Middle frontal gyrus (tissue), 1 donor: ENCODE results near the gene SCP2.
"Not testable (repeated sequence)": the region's sequence is repeated elsewhere in the genome, so short reads cannot be mapped to it uniquely, and the experiment has no call there.

Source experiments
- DNase-seq: peaks from one replicate; pipeline ENCODE4 v3.0.0-alpha.2; 2015; ENCODE audit warnings: low spot score; ENCODE audit errors: extremely low spot score

The SCP2 gene

GRCh38 chr1:52916241-52916975, 10.7 kb upstream of the SCP2 start:
- no peak for DNase-seq

- DNase-seq: no peak
These were observed 9.9 kb upstream of the SCP2 start for GRCh38 chr1:52917156-52917555.

- no peak for DNase-seq
These were observed 9.5 kb upstream of the SCP2 start for GRCh38 chr1:52917581-52917980.

- DNase-seq: no peak
These were observed 8.9 kb upstream of the SCP2 start for GRCh38 chr1:52918201-52918600.

- no peak for DNase-seq
These were observed 7.9 kb upstream of the SCP2 start for GRCh38 chr1:52919051-52919722.

DNA sequence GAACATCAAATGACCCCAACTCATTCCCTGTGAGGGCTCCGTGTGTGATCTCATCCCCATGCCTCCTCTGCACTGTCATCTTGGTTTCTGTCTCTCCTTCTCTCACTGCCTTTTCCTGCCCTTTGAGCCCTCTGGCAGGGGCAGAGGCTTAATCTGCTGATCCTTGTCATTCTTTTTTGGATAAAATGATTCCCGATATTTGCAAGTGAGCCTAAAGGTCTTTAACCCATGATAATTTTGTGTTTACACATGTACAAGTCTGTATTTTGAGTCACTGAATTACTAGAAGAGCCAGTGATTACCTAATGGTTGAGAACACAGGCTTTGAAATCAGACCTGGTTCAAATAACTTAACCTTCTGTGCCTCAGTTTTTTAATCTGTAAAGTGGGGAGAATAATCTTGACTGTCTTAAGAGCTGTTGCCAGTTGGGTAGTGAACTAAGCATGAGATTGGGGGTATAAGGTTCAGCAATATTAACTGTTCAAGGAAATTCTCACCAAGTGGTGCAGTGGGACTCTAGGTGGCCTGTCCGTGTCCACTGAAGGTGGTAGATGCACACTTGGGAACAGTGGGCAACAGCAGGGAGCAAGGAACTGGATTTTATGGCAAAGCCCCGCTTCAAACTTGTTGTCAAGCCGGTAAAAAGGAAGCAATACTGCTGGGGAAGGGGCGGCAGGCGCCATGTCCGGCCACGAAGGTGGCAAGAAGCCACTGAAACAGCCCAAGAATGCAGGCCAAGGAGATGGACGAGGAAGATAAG, 7.2 kb upstream of the SCP2 start:
- no peak for DNase-seq

DNA sequence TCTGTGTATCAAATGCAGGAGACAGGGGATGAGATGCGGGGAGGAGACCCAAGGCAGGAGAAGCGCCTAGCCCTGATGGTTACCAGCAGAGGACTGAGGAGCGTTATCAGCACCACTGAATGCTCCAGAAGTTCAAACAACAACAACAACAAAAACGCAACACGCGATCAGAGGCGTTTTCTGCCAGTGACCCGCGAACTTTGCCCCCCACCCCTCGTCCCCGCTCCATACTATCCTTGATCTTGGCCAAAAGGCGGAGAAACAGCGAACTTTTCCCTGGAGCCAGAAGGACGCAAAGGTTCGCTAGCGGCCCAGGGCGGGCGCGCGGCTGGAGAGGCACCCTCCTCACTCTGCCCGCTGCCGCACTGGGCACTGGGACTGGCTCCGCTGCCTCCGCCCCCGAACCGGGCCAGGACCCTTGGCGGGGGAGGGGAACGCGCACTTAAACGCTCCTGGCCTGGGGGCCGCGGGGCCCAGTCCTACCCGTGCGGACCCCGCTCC, 6.2 kb upstream of the SCP2 start:
- no peak for DNase-seq

DNA sequence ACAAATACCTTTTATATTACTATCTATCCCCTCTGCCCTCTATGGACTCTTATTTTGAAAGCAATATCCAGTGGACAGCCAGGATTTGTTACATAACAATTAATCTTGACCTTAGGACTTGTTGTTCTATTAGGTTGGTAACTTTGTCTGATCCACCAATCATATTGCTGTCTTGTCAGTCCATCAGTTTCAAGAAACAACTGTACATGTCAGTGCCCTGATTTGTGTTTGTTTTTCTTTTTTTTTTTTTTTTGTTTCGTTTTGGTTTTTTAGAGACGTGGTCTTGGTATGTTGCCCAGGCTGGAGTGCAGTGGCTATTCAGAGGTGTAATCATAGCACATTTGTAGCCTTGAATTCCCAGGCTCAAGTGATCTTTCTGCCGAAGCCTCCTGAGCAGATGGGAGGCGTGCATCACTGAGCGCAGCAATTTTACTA, 1.5 kb upstream of the SCP2 start:
- DNase-seq: no peak

- DNase-seq: no peak
These were observed 238 bp upstream of the SCP2 start for GRCh38 chr1:52926864-52927211.

GRCh38 chr1:52928015-52928404, 934 bp downstream of the SCP2 start:
- no peak for DNase-seq

GRCh38 chr1:52929019-52929418, 1.9 kb downstream of the SCP2 start:
- DNase-seq: no peak

DNA sequence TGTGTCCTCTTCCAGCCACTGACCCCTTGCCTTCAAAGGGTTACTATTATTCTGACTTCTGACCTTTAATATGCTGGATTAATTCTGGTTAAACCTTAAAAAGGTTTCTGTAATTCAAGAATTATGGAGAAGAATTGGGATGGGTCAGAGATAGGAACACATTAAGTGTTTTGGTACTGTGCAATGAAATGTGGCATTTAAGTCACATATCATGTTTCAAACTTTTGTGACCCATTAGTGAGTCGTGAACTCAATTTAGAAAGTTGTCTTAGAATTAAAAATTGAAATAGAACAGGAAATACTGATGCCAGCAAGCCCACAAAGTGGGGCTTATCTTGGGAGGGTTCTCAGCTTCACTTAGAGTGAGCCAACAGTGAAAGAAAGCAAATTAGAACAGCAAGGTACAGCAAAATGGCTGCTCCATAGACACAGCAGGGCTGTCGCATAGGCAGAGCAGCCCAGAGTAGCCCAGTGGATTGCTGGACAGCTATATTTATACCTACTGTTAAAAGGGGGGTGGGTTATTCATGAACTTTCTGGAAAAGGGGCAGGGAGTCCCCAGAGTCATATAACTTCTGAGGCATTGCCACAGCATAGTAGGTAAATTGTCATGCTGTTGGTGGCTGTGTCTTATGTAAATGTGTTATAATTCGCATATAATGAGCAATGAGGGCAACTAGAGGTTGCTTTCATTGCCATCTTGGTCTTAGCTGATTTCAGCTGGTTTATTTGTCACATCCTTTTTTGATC, 10.5 kb downstream of the SCP2 start:
- DNase-seq: no peak

GRCh38 chr1:52938183-52938451, 11.0 kb downstream of the SCP2 start:
- no peak for DNase-seq

DNA sequence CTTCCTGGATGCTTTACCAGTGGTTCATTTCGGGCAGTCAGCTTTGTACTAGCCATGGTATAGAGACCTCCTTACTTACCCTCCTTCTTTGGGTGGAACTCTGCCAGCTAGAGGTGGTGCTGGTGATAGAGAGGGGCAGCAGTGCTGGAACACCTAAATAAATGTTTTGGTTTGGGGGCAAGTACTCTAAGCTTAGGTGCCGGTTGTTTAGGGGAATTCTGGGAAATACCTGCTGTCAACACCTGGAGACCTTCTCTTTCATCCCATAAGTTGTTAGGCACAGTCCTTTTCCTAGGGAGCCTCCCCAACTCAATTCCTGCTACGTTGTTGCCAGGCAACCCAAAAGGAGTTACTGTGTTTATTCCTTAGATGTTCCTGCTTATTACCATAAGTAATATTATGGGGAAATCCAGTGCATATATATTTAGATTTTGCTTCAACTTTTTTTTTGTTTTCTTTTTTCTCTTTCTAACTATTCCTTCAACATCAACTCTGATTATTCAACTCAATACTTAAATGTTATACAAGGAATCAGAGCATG, 16.9 kb downstream of the SCP2 start:
- no peak for DNase-seq

GRCh38 chr1:52944566-52944965, 17.5 kb downstream of the SCP2 start:
- DNase-seq: no peak

DNA sequence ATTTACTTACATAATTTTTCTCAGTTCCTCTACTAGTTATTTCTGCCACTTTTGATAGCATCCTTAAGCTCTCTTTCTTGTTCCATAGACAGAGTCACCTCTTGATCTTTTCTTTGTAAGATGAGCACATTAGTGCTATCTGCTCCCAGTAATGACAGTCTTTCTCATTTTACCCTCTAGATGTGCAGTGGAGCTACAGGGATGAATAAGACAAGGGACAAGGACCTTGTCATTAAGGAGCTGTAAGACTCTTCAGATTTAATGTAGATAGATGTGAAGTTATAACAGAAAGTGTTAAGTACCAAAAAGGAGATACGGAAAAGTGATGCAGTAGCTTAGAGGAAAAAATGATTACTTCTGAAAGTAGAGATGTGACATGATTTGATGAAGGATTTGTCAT, 20.4 kb downstream of the SCP2 start:
- no peak for DNase-seq

GRCh38 chr1:52949602-52950001, 22.5 kb downstream of the SCP2 start:
- not testable (repeated sequence) for DNase-seq

DNA sequence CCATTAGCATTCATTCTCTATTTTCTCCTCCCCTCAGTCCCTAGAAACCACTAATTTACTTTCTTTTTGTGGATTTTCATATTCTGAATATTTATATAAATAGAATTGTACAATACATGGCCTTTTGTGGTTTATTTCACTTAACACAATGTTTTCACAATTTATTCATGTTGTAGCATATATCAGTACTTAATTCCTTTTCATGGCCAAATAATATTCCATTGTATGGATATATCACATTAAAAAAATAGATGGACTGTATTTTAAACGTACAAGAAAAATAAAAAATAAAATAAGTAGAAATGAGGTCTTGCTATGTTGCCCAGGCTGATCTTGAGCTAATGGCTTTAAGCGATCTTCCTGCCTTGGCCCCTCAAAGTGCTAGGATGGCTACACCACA, 25.0 kb downstream of the SCP2 start:
- no peak for DNase-seq

DNA sequence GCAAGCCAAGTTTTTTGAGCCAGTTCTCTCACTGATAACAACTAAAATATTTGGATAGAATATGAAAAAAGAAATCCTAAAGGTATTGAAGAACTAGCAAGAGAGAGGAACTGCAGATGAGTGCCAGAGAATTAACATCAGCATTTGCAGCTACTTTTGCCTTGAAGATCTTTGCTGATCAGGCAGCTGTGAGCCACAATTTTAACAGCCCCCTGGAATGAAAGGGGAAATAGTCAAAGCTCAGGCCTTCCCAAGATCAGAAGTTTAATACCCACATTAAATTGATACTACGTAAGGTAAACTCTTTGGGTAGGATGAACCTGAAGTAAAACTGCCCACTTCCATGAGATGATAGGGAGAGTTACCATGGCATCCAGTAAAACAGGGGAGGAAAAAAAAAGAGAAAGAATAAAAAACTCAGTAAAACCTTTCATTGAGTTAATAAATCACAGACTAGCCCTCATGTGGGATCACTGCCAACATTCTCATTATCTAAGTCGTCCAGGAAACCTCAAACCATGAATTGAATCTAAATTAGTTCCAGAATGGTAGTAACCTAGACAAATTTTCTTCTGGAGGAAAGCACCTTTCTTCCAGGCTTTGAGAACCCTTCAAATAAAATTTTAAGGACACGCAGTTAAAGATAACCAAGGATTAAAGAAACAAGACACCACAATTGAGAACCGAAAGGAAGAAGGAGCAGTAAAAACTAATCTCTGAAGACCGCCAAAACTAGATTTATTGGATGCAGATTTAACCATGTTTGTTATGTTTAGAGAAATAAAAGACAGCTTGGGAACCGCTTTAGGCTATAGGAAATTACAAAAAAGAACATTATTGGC, 28.3 kb downstream of the SCP2 start:
- no peak for DNase-seq

DNA sequence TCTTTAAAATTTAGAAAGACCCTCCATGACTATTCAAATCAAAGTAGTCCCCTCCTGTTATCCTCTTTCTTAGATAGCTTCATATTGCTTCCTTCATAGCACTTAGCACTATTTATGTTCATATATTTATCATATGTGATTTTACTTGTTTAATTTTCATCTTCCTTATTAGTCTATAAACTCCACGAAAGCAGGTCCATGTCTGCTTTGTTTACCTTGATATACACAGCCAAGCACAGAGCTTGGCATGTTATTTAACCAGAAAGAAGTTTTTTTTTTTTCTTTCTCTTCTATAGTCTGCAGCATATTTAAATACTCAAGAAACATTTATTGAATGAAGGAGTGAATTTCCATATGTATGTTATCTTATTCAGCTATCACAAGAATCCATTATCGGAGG, 36.0 kb downstream of the SCP2 start:
- DNase-seq: no peak

- no peak for DNase-seq
These were observed 40.6 kb downstream of the SCP2 start for GRCh38 chr1:52967666-52968065.
